Thyroid gland (tissue), 4 donors: Measurements from ENCODE around the gene ZNF44. TPM values are rescaled to one million over a fixed set of nuclear protein-coding genes. Genes with fewer than 3 reads are reported as not detected.
"Not testable (repeated sequence)": the region's sequence is repeated elsewhere in the genome, so short reads cannot be mapped to it uniquely, and the experiment has no call there.

Experiments
- DNase-seq, 2 donors: peaks; one replicate each; pipeline ENCODE4 v3.0.0-alpha.2; 2019
- H3K27ac ChIP-seq, 3 donors: fragments of 200-600 bp; sonication (generic); 1 replicate in 2 of 3; 2 replicates in 1 of 3; pipeline ENCODE4 v1.5.1; 2016 to 2019; ENCODE audit warnings: mild to moderate bottlenecking in 1 of 3, moderate library complexity in 1 of 3
- H3K27me3 ChIP-seq: fragments of 200-600 bp; sonication (generic); one replicate; pipeline ENCODE4 v1.5.1; 2019
- H3K36me3 ChIP-seq, 2 donors: fragments of 200-600 bp; sonication (generic); one replicate each; pipeline ENCODE4 v1.5.1; 2016 to 2019
- H3K4me1 ChIP-seq, 2 donors: fragments of 200-600 bp; sonication (generic); one replicate each; pipeline ENCODE4 v1.5.1; 2017 to 2019
- H3K4me3 ChIP-seq, 3 donors: fragments of 200-600 bp; sonication (generic); replicated peaks in 1 of 3; 1 replicate in 2 of 3; 2 replicates in 1 of 3; pipeline ENCODE4 v1.5.1; 2016; ENCODE audit warnings: mild to moderate bottlenecking in 1 of 3
- H3K9me3 ChIP-seq: fragments of 200-600 bp; sonication (generic); one replicate; pipeline ENCODE4 v1.5.1; 2017
- POLR2A ChIP-seq, 2 donors: fragments of 450-650 bp; IDR thresholded peaks; one replicate each; pipeline ENCODE4 v1.6.1; 2017; ENCODE audit warnings: antibody characterized with exemption in 2 of 2, mild to moderate bottlenecking in 2 of 2, moderate library complexity in 1 of 2
- WGBS, 2 donors: methylation state at CpG; one replicate each; pipeline ENCODE4 v1.1.5; 2017; 5-methylcytosine and 5-hydroxymethylcytosine counted together
- intact Hi-C: fragments of 100-400 bp; cut with DNase I; formaldehyde crosslinking; loops from one replicate; pipeline ENCODE4 v1.15.1; 2023
- total RNA-seq, 4 donors: library from RNA; depleted of rRNA; stranded (reverse); fragments of >200 nt; gene quantifications; one replicate each; pipeline ENCODE4 v1.2.3, GENCODE V29; 2016
- TF ChIP-seq, protein P1 (sequence below), 6 experiments: fragments of 200-600 bp in 3 of 6; fragments of 450-650 bp in 3 of 6; sonication (generic) in 3 of 6; IDR thresholded peaks; one replicate each; pipeline ENCODE4 v1.5.1; 2016 to 2019; ENCODE audit warnings: antibody characterized with exemption in 6 of 6, mild to moderate bottlenecking in 2 of 6, inconsistent platforms in 1 of 6, moderate library complexity in 1 of 6

The ZNF44 gene
- total RNA-seq, 4 donors from 2014 or later = 13.7 to 24.6 (median 19.2) TPM

DNA sequence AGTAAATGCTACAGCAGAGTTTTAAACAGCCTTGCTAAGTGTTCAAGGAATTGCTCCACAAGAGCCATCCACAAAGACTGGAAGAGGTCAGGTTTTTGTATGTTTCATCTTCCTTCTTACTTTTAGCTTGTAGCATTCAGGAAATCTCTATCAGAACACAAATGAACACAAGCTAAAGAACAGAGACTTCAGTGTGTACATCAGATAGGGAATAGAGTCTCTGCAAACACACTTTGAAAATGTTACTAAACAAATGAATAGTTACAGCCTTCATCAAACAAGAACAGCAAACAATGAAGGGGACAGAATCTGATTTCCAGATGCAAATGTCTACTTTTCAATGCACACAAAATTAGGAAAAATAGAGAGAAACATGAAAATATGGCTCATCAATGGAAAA is 31.0 kb upstream of the ZNF44 start:
- DNase-seq = no peak
- H3K4me1 ChIP-seq = peaks cover 0 to 3% of the 10 kb centered on the region in 2 donors
- H3K9me3 ChIP-seq = no peaks in the 10 kb centered on the region
- H3K27ac ChIP-seq = no peak overlapping the region
- H3K36me3 ChIP-seq = peaks cover 10 to 15% of the 10 kb centered on the region in 2 donors
- intact Hi-C loops = no loop called here
- no peak overlapping the region for H3K4me3 ChIP-seq
- TF ChIP-seq POLR2A (IDR thresholded peaks at IDR 0.05) = no peak
- TF ChIP-seq, protein P1, sequence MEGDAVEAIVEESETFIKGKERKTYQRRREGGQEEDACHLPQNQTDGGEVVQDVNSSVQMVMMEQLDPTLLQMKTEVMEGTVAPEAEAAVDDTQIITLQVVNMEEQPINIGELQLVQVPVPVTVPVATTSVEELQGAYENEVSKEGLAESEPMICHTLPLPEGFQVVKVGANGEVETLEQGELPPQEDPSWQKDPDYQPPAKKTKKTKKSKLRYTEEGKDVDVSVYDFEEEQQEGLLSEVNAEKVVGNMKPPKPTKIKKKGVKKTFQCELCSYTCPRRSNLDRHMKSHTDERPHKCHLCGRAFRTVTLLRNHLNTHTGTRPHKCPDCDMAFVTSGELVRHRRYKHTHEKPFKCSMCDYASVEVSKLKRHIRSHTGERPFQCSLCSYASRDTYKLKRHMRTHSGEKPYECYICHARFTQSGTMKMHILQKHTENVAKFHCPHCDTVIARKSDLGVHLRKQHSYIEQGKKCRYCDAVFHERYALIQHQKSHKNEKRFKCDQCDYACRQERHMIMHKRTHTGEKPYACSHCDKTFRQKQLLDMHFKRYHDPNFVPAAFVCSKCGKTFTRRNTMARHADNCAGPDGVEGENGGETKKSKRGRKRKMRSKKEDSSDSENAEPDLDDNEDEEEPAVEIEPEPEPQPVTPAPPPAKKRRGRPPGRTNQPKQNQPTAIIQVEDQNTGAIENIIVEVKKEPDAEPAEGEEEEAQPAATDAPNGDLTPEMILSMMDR (IDR thresholded peaks at IDR 0.05) = no peak
- no peaks in the 10 kb centered on the region for H3K27me3 ChIP-seq

DNA sequence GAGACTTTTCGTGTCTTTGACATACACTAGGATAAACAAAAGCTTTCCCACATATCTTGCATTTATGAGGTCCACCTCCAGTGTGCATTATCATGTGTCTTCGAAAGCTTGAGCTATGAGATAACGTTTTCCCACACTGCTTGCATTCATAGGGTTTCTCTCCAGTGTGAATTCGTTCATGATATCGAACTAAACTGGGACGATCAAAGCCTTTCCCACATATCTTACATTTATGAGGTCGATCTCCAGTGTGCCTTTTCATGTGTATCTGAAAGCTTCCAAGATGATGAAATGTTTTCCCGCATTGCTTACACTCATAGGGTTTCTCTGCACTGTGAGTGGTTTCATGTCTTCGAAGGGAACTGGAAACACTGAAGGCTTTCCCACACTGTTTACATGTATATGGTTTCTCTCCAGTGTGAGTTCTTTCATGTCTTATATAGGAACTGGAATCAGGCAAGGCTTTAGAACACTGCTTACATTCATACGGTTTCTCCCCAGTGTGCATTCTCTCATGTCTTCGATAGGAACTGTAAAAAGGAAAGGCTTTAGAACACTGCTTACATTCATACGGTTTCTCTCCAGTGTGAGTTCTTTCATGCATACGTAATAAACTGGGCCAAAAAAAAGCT is 24.2 kb upstream of the ZNF44 start:
- Histone ChIP-seq H3K27me3 (no peaks in the 10 kb centered on the region), H3K9me3 (no peaks in the 10 kb centered on the region), H3K27ac (no peak overlapping the region), H3K4me3 (no peak overlapping the region), H3K36me3 (peaks cover 31 to 37% of the 10 kb centered on the region in 2 donors), H3K4me1 (peaks cover 0 to 10% of the 10 kb centered on the region in 2 donors)
- DNase-seq = no peak
- intact Hi-C loops = no loop called here
- whole genome bisulfite sequencing, 2 donors = 96 to 97% methylated on average over 13 of the region's 13 CpGs
- TF ChIP-seq, protein P1 (IDR thresholded peaks at IDR 0.05) = no peak

DNA sequence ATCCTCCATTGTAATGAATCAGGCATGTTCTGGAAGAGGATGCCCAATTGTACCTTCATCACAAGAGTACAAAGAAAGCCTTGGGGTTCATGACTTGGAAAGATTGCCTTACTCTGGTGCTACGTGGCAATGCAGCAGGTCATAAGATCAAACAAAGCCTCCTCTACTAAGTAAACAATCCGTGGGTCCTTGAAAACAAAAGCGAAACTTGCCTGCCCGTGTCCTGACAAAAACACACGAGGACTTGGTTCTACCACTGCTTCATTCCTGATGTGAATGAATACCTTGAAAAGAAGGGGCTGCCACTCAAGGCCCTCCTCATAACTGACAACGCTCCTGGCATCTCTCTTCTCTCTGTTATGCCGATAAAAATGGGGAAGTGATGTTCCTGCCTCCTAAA is 19.9 kb upstream of the ZNF44 start:
- no peak for TF ChIP-seq POLR2A (IDR thresholded peaks at IDR 0.05)
- TF ChIP-seq, protein P1 (IDR thresholded peaks at IDR 0.05) = no peak

DNA sequence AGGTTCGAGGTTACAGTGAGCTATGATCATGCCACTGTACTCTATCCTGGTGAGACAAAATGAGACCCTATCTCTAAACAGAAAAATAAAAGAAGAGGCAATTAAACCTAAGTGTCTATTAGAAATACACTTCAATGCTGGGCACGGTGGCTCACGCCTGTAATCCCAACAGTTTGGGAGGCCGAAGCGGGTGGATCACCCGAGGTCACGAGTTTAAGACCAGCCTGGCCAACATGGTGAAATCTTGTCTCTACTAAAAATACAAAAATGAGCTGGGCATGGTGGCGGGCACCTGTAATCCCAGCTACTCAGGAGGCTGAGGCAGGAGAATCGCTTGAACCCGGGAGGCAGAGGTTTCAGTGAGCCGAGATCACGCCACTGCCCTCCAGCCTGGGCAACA is 14.2 kb upstream of the ZNF44 start:
- H3K4me1 ChIP-seq, intact Hi-C loops: not testable (repeated sequence)
- WGBS, 2 donors = 96 to 97% methylated on average over 12 of the region's 12 CpGs

More for the DNA sequence above, 19.9 kb upstream of the ZNF44 start:
- Histone ChIP-seq H3K4me3 (no peak overlapping the region), H3K36me3 (peaks cover 11 to 12% of the 10 kb centered on the region in 2 donors), H3K9me3 (no peaks in the 10 kb centered on the region), H3K27ac (peak overlapping the region in 1 of 3 donors; percentile 9), H3K27me3 (no peaks in the 10 kb centered on the region), H3K4me1 (peaks cover 0 to 10% of the 10 kb centered on the region in 2 donors)
- peak; percentile 27 to 40 for DNase-seq
- intact Hi-C loops = no loop called here
- WGBS, 2 donors = 43 to 46% methylated on average over 7 of the region's 7 CpGs

DNA sequence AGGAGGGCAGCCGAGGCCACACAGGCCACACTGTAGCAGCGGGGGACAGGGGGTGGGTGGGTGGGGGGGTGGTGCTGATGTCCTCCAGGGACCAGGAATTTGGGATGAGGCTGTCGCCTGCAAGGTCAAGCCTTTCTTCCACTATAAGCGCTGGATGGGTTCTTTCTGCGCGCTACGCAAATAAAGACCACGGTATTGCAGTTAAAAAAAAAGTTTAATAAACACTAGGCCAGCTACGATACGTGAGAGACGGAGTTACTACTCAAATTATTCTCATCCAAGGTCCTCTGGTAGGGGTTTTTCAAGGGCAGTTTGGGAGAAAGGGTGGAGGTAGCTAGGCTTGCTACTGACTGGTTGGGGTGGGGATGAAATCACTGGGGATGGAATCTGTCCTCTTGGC is 508 bp upstream of the ZNF44 start:
- no peaks in the 10 kb centered on the region for H3K36me3 ChIP-seq
- peak overlapping the region; percentile 13 to 94 (median 82) for H3K27ac ChIP-seq
- no peaks in the 10 kb centered on the region for H3K9me3 ChIP-seq
- 46 to 48% methylated on average over 11 of the region's 11 CpGs for WGBS, 2 donors
- H3K27me3 ChIP-seq = no peaks in the 10 kb centered on the region
- peaks cover 8 to 19% of the 10 kb centered on the region in 2 donors for H3K4me1 ChIP-seq
- peak overlapping the region in 1 of 3 donors; percentile 99 for H3K4me3 ChIP-seq
- intact Hi-C loops = no loop called here
- DNase-seq = no peak
- TF ChIP-seq, protein P1 (IDR thresholded peaks at IDR 0.05) = no peak
- TF ChIP-seq POLR2A (IDR thresholded peaks at IDR 0.05) = no peak

More for the DNA sequence above, 14.2 kb upstream of the ZNF44 start:
- H3K36me3 ChIP-seq, H3K4me3 ChIP-seq, DNase-seq, H3K27ac ChIP-seq, H3K9me3 ChIP-seq, H3K27me3 ChIP-seq: not testable (repeated sequence)
